Stimulated activated CD4-positive, alpha-beta T cell treated with anti-CD3 and anti-CD28 coated beads, Interleukin-12 subunit alpha, Interleukin-12 subunit beta, amount 100 ng/mL, for 48 hours (primary cell): ENCODE results near the gene KRT80.

ENCODE experiments used
- DNase-seq, 3 donors: peaks; one replicate each; pipeline ENCODE4 v3.0.0-alpha.2; 2020; ENCODE audit warnings: low read depth in 2 of 3, low spot score in 1 of 3

Gene KRT80

GRCh38 chr12:52211716-52212585 lies 20.1 kb upstream of the KRT80 start:
- DNase-seq, result no peak

DNA sequence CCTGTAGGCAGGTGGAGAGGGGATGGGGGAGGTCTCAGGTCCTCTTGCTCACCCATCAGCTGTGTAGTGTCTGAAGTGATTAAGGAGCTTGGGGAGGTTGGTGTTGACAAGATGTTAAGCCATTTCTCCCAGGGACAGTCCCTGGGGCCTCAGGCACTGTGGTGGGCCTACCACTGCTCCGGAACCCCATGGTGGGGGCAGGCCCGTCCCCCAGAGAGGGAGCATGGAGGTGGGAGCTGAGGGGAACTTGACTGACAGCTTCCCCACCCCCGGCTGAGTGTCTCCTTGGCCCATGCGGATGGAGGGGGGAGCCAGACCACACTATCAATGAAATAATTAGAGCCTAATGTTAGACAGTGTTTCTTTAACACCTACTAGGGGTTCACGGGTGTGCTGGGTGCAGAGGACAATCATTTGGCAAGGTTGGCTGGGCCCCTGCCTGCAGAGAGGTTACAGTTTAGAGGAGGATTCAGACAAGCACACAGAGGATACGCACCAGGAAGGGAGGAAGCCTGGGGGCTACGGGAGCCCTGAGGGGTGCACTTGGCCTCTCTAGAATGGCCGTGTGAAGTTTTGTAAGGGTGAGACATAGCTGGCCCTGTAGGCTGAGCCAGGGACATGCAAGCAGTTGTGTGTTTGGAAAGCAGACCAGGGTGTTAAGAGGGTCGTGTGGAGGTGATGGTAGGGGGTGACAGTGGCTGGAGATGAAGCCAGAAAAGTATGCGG lies 19.3 kb upstream of the KRT80 start:
- DNase-seq, result no peak

DNA sequence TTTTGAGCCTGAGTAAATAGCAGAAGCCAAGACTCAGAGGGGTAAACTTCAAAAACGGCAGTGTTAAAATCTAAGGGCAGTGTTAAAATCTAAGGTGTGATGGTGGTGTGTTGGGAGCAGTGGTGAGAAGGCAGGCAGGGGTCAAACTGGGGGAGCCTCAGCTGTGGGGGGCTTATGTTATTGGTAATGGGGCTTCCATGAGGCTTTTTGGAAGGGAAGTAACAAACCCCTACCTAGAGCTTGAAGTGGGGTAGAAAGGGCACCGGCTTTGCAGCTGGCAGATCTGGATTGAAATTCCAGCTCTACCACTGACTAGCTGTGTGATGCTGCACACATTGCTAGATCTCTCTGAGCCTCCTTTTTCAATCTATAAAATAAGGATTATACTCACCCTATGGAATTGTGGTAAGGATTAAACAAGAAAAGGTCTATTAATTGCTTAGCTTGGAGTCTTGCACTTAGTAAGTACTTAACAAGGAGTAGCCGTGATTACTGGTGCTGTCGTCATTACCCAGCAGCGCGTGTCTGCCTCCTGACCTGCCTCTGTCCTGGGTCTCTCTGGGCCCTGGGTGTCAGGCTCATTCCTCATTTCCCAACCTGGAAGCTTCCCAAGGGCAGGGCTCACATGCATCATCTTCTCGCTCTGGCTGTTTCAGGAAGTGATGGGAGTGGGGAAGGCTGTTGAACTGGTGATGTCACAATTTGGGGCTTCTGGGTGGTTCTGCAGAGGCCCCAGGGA lies 18.5 kb upstream of the KRT80 start:
- DNase-seq, result no peak

- DNase-seq, result no peak
Observed at GRCh38 chr12:52209321-52209720, 17.5 kb upstream of the KRT80 start.

DNA sequence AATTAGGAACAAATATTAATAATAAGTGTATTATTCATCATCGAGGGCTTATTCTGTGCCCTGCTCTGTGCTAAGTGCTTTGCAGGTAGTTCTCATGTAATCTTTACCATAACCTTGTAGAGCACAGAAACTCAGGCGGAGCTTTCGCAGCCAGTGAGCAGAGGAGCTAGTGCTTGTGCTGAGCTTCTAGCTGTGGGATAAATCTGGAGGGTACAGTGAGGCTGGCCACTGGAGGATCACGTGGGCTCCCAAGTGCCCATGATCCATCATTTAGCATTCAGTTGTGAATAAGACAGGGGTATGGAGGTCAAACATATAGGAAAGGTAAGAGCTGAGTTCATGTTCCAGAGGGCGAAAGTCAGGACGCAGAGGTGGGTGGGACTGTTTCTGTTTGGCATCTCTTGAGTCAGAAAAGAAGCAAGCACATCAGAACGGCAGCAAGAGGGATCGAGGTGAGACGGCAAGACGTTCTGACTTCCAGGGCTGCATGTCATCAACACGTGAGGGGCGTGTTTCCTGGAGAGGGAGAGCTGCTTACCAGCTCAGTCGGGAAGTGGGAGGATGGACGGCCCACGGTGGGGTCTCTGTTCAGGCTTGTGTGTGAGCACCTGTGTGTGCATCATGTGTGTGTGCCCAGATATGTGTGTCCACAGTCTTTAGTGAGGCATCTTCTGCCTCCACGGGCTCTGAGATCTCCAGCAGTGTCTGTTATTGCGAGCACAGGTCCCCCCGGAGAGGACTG lies 16.8 kb upstream of the KRT80 start:
- no peak for DNase-seq

GRCh38 chr12:52207895-52208294 lies 16.1 kb upstream of the KRT80 start:
- no peak for DNase-seq

GRCh38 chr12:52207106-52207505 lies 15.3 kb upstream of the KRT80 start:
- DNase-seq, result no peak

- no peak for DNase-seq
Observed at GRCh38 chr12:52206304-52207040, 14.7 kb upstream of the KRT80 start.

GRCh38 chr12:52205612-52206303 lies 13.9 kb upstream of the KRT80 start:
- DNase-seq, result no peak

DNA sequence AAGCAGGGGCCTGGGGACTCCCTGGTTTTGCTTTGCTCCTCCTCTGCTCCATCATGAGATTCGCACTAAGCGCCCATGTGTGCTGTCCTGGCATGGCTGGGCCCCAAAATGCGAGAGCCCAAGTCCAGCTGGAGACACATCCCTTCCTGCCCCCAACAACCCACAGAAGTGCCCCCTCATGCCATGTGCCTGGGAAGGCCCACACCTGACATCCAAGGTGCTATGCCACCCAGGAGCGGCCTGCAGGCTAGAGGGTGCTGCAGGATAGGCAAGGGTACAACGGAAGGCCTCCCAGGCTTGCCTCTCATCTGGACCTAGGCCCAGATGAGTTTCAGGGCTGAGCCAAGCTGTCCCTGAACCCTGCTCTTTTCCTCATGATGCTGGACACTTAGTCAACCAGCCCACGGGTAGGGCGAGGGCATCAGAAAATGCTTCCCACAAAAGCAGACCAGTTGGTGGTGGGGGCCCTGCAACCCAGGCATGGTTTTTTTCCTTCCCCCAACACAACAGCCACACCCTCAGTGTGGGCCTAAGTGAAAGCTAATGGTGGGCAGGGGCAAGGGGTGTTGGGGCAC lies 13.2 kb upstream of the KRT80 start:
- no peak for DNase-seq

GRCh38 chr12:52204095-52204930 lies 12.5 kb upstream of the KRT80 start:
- DNase-seq, result no peak

DNA sequence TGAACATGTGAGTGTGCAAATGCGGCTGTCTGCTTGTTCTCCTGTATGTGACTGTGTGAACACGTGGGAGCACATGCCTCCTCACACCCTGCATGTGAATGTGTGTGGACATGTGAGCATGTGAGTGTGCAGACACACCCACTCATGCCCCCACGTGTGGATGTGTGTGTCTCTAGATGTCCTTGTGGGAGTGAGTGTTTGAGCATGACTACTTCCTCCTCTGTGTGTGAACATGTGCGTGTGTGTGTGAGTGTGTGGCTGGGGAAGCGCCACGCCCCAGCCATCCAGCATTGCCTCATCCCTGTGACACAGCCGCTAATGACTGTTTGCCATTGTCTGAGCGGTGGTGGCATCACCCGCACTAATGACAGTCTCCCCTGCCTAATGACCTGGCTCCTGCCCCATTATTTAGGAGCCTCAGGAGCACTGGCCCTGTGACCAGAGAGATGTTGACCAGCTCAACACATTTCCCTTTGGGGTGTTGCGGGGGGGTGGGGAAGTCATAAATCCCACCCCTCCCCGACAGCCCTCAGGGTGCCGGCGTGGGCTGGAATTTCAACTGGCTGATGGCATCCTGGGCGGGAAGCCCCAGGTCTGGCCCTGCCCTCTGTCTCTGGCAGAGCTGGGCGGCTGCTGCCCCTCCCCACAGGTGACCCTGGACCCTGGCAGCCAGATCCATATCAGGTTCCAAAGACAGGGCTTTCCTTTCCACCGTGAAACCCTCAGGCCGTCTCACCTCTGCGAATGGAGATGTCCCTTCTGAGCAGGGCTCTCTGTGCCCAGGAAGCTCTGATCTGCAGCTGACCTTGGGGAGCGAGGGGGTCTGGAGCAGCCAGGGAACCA lies 11.5 kb upstream of the KRT80 start:
- no peak for DNase-seq

- no peak for DNase-seq
Observed at GRCh38 chr12:52202361-52203078, 10.7 kb upstream of the KRT80 start.

GRCh38 chr12:52201451-52201839 lies 9.6 kb upstream of the KRT80 start:
- DNase-seq, result no peak

DNA sequence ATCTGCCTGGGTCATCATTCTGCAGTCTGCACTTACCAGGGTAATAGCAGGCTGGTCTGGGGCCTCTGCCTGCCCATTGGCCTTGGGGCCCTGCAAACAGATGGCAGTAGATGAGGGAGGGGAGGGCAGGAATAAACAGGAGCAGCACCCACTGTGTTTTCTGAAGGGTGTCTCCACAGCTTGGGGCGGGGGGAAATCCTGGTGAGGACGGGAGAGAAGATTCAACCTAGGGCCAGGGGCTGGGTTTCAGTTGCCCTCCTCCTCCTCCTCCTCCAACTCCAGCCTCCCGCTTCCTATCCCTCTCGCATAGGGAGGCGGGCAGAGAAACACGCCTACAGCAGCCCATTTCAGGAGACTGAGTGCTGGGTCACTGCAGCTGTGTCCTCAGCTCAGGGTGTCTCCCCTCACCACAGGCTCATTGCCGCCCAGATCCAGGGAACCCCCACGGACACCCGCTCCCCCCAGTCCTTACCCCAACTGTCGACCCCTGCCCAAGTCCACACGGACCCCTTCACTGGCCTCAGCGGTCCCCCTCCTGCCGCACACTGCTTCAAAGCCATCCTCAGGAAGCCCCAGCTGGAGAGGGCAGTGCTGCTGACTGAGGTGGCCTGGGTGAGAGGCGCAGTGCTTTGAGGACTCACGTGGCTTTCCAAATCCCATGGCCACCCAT lies 9.1 kb upstream of the KRT80 start:
- DNase-seq, result no peak

DNA sequence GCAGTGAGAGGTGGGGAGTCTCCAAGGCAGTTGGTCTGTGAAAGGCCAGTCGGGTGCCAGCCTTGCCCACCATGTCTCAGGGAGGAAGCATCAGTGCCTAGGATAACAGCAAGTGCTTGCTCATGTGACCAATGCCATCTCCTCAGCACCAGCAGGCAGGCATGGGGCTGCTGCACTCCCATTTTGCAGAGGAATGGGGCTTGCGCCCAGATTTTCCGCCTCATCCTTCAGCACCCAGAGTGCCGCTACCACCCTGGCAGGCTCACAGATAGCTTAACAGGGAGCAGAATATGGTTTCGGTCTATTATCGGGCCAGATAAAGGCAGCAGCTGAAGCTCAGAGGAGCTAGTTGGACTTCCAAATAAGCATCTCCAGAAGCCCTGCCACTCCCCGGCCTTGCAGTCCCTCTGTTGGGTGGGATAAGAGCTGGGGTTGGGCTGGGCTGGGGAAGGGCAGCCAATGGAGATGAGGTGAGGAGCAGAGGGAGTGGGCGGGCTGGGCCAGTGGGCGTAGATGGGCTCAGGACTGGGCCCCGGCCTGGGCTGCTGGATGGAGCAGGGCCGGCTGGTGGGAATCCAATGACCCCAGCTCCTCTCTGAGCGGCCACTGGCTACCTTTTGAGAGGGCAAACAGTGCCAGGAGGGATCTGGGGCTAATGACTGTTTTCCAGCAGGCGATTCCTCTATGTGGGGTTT lies 8.4 kb upstream of the KRT80 start:
- no peak for DNase-seq
